Kidney capillary endothelial cell (primary cell): ENCODE measurements around the gene WWP2.
A peak's percentile ranks its signal among the peaks of the same experiment; 100 is the strongest.
"Not testable (repeated sequence)": the region's sequence is repeated elsewhere in the genome, so short reads cannot be mapped to it uniquely, and the experiment has no call there.

Experiments used
- DNase-seq: peaks from one replicate; pipeline ENCODE4 v3.0.0-alpha.2; 2018; ENCODE audit warnings: low spot score

The WWP2 gene

DNA sequence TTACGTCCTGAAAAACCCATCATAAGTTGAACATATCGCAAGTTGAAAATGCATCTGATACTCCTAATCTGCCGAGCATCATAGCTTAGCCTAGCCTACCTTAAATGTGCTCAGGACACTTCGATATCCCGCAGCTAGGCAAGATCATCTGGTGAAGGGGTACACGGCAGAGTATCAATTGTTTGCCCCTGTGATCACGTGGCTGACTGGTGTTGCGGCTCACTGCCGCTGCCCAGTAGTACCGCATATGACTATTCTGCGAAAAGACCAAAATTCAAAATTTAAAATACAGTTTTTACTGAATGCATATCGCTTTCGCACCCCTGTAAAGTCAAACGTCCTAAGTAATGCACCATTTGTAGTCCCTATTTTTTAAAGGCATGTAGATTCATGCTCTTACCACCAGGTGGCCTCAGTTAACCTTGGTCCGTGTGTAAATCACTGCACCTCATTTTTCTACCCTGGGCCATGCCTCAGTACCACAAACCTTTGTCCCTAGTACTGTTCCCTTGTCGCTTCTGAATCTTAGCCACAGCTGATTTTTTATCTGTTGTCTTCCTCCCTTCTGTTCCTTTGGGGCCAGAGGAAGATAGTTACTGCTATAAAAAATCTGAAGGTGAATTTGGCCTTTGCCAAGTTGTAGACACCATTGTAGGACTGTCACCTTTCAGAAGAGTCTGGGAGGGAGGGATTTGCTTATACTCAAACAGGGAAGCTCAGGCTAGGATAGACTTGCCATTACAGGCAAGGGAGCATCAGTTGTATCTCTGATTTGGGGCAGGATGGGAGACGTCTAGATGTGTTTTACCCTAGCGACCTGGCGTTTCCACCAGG is 34.4 kb downstream of the WWP2 start:
- DNase-seq, result peak; percentile 42

DNA sequence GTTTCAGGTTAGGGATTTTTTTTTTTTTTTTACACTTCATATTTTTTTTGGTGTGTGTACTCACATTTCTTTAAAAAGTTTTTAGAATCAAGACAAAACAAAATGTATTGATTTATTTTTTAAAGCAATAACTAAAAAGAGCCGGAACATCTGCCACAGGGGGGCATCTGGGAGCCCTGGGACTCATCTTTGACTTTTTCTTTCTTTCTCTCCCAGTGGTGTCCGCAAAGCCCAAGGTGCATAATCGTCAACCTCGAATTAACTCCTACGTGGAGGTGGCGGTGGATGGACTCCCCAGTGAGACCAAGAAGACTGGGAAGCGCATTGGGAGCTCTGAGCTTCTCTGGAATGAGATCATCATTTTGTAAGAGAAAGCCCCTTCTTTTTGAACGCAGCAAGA is 36.3 kb downstream of the WWP2 start:
- DNase-seq, result no peak

DNA sequence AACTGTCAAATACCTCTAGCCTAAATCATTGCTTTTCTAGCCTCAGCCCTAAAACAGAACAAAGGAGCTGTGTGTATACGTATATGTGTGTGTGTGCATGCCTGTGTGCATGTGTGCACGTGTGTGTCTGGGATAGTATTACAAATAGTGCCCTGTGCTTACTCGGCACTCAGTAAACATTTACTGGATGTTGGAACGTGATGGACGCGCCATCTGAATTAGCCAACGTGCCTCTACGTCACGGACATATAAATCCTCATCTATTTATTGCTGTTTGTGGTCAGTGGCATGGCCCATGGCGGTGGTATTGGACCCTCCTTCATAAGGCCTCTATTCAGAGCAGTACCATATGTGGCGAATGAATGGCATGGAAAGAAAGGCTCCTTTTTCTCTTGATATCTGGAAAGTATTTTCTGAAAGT is 37.5 kb downstream of the WWP2 start:
- DNase-seq, result no peak

DNA sequence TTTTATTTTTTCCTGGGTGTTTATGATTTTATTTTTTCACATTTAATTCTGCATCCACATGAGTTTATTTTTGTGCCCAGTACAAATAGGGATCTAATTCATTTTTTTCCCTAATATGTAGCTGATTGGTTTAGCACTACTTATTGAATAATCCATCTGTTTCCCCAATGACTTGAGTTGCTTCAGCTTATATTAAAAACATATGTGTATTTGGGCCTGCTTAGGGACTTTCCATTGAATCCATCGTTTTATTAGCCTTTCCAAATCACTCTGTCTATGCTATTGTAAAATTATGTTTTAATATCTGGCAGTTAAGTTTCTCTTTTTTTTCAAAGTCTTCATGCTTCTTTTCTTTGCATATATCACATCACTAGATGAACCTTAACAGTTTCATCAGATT is 42.2 kb downstream of the WWP2 start:
- DNase-seq, result no peak

DNA sequence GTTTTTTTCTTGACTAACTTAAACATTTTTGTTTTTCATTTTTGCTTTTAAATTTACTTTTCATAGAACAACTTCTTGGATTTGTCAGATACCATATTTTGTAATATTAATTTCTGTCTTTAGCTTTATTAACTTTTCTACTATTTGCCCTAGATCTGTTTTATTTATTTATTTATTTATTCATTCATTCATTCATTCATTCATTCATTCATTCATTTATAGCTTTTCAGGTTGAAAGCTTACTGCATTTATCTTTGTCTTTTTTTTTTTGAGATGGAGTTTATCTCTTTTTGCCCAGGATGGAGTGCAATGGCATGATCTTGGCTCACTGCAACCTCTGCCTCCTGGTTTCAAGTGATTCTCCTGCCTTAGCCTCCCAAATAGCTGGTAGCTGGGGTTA is 44.6 kb downstream of the WWP2 start:
- DNase-seq, result not testable (repeated sequence)

DNA sequence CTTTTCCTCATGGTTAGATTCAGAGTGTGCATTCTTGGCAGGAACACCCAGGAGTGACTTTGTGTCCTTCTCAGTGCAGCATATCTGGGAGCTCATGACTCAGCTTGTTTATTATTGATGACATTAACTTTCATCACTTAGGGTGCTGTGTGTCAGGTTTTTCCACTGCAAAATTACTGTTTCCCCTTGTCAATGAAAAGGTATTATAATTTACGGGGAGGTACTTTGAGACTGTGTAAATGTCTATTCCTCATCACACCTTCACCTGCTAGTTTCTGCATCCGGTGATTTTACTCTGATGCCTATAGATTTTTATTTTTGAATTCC is 50.5 kb downstream of the WWP2 start:
- no peak for DNase-seq

DNA sequence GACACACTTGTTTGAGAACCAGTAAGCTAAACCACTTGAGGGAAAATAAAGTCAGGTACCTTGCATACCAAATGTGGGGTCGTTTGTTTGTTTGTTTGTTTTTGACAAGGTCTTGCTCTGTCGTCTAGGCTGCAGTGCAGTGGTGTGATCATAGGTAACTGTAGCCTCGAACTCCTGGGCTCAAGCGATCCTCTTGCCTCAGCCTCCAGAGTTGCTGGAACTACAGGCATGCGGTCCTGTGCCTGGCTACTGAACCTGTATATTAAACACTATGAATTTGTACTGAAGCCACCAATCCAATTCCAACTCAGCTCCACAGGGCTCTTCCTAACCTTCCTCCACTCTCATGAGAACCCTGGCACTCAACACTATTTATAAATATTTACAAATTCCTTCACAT is 51.9 kb downstream of the WWP2 start:
- no peak for DNase-seq

DNA sequence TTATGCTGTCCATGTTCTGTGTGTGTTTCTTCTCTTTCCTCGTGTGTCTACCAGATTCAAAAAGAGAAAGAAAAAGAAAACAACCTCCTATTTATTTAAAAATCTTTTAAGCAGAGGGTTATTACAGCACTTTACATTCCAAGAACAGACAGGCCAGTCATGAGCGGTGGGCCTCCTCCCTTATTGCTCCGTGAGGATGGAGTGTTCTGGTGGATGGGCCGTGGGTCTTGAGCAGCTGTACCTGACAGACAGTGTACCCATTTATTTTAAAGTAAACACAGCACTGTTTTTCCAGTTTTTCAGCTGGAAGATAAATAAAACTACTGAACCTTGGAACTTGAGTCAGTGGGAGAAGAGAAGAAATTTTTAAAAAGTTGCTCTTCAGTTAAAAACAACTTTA is 52.4 kb downstream of the WWP2 start:
- DNase-seq, result no peak

DNA sequence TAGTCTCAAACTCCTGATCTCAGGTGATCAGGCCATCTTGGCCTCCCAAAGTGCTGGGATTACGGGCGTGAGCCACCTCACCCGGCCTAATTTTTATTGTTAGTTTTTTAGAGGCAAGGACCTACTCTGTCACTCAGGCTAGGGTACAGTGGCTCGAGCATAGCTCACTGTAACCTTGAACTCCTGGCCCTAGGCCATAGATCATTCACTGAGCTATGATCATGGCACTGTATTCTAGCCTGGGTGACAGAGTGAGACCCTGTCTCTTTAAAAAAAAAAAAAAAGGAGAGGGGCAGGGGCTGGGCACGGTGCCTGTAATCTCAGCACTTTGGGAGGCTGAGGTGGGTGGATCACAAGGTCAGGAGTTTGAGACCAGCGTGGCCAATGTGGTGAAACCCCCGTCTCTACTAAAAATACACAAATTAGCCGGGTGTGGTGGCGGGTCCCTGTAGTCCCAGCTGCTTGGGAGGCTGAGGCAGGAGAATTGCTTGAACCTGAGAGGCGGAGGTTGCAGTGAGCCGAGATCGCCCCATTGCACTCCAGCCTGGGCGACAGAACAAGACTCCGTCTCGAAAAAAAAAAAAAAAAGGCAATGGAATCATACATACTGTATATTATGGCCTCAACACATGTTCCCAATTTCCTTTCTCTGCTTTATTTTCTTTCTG is 53.2 kb downstream of the WWP2 start:
- not testable (repeated sequence) for DNase-seq

DNA sequence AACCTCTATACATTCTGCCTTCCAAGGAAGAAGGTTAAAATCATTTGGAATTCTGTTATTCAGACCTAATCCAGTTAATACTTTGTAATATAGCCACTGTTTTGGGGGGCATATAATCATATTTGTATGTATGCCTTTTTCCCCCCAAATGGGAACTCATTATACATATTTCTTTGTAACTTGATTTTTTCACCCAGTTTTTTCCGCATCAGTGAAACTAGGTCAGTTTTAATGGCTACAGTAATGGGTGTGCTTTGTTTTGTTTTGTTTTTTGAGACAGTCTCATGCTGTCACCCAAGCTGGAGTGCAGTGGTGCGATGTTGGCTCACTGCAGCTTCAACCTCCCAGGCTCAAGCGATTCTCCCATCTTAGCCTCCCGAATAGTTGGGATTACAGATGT is 54.9 kb downstream of the WWP2 start:
- DNase-seq, result no peak

DNA sequence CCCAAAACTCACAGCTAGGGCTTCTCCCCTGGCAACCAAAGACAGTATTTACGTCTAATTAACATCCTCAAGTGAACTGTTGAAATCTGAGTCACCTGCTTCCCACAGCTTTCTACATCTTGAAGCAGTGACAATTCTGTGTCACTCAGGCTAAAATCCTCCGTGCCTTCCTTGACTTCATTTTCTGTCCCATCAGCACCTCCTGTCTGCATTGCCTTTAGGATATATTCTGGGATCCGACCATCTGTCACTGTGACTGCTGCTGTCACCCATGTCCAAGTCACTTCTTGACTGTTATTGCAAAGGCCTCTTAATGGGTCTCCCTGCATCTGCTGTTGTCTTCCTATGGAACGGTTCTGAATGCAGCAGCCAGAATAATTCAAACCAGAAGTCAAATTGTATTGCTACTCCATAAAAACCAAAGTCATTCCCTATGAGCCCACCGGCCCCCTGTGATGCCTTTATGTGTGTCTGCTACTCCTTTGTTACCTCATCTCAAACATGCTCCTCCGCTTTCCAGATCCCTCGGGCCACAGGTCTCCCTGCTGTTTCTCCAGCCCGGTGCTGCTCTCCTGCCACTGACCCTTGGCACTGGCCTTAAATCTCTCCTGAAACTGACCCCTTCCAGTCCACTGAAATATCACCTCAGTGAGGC is 56.9 kb downstream of the WWP2 start:
- no peak for DNase-seq

DNA sequence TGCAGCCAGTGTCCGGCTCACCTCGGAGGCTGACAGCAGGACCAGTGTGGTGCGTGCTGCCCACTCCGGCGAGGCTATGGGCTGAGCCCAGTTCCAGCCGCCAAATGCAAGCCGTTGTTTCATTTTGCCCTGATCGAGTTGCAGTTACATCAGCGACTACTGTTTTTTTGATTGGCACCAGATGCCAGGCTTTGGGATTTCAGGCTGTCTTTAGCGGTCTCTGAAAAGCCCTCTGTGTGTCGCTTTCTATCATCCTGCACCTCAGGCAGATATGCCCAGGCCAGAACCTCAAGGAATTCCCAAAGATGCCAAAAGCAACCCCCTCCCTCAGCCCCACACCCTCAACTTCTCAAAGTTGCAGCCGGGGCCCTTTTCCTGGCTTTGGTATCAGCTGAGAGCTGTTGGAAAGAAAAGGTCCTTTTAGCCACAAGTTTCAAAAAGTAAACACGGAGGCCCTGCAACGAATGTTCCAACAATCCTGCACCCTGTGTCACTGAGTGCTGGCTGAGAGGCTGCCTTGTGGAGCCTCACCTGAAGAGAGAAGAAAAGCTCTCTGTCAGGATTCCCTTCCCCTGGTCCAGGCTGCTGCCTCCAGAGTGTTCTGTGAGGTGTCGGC is 58.9 kb downstream of the WWP2 start:
- no peak for DNase-seq

DNA sequence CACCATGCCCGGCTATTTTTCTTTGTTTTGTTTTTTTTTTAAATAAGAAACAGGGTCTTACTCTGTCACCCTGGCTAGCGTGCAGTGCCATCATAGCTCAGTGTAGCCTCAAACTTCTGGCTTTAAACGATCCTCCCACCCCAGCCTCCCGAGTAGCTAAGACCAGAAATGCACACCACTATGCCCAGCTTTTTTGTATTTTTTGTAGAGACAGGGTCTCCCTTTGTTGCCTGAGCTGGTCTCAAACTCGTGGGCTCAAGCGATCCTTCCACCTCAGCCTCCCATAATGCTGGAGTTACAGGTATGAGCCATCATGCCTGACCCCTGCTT is 59.7 kb downstream of the WWP2 start:
- no peak for DNase-seq

DNA sequence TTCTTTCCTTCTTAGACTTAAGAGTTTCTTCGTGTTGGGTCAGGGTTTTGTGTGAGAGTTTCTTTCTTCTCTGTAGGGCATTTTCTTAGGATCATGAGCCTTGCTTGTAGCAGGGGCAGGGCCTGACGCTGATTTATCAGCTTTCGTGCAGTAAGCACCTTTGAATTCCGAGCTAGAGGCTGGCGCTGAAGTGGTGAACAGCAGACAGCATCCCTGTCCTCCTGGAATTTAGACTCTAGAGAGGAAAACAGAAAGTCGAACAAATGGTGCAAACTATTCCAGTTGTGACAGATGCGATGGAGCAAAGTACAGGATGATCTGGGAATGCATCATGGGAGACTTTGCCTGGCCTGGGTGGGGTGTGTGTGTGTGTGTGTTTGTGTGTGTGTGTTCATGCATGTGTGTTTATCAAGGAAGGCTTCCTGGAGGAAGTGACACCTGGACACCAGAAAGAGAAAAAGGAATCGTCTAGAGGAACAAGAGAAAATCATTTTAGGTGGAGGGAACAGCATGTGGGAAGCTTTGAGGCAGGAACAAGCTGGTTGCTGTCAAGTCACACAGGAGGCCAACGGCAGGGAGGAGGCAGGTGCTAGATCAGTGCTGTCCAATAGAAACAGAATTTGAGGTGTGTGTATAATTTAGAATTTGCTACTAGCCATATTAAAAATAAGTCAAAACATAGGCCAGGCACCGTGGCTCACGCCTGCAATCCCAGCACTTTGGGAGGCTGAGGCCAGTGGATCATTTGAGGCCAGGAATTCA is 60.2 kb downstream of the WWP2 start:
- DNase-seq, result no peak

DNA sequence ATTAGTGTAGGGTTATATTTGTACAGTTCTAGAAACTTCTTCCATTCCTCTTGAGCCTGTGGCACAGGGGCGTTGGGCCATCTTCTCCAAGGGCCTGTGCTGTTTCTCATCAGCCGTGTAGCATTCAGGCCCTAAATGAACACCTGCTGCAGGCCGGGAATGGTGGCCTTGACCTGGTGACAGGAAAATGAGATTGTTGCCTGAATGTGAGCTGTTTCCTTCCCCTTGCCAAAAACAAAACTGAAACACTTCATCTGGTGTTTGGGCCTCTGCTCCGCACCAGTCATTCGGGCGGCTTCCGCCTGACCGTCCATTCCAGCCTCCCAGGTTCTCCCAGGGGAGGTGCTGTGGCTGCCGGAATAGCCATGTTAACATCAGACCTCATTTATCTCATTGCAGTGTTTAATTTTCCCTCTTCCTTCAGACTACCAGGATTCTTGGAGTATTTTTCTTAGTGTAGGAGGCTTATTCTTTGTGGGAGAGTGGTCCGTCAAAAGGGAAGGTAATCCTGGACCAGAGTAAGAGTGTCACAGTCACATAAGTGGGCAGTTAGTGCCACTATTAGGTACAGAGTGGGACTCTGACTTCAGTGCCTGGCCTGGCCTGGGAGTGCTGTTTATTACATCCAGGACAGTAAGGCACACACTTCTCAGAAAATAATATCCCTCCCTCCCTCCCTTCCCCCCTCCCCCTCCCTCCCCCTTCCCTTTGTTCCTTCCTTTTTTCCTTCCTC is 61.9 kb downstream of the WWP2 start:
- DNase-seq, result peak; percentile 56

DNA sequence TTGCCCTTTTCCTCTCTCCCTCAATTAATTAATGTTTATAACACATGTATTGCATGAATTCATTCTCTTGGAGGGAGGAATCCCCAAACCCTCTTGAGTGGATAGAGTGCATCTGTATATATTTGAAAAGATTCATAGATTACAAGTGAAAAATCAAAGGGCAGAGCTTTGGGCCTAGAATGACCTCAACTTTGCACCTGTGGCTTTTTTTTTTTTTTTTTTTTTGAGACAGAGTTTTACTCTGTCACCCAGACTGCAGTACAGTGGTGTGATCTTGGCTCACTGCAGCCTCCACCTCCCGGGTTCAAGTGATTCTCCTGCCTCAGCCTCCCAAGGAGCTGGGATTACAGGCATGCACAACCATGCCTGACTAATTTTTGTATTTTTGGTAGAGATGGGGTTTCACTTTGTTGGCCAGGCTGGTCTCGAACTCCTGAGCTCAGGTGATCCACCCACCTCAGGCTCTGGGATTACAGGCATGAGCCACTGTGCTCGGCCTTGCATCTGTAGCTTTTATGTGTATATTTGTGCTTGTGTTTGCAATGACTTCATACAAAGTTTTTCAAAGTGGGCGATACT is 62.5 kb downstream of the WWP2 start:
- not testable (repeated sequence) for DNase-seq

DNA sequence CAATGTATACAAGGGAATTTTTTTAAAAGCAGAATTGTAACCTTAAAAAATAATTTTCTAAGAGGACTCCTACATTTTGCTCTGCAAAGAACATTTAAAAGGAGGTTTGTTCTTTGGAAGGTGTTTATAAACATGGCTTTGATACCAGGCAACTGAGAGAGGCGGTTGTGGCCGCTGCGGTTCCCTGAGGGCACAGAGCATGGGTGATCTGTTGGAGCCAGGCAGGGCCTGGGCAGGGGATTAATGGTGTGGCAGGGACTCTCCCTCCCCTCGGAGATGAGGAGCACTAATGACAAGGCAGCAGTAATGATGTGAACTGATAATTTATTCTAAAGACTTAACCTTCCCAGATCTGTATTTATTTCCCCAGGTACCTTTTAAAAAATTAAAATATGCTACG is 65.4 kb downstream of the WWP2 start:
- no peak for DNase-seq

DNA sequence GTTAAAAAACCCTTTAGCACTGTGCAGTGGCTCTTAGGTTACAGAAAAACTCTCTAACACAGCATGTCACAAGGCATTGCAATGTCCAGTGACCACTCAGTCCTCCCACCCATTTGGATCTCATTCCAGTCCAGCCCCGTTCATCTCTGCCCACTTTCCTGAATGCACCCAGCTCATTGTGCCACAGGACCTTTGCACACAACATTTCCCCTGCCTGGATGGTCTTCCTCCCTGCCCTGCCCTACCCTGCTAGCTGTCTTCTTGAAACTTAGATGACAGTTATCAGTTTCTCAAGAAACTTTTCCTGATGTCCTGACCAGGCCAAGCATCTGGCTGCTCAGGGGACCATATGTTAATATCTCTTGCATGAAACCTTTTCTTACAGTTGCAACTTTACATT is 67.2 kb downstream of the WWP2 start:
- DNase-seq, result no peak

DNA sequence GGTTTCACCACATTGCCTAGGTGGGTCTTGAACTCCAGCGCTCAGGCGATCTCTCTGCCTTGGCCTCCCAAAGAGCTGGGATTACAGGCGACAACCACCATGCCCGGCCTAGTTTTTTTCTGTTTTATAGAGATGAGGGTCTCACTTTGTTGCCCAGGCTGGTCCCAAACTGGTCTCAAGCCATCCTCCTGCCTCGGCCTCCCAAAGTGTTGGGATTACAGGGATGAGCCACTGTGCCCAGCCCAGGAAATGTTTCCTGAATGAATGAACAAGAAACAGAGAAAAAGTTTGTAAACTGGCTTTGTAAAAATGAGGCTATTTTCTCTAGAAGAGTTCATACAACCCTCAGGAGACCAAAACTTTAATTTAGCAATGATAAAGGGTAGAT is 68.0 kb downstream of the WWP2 start:
- DNase-seq, result no peak

DNA sequence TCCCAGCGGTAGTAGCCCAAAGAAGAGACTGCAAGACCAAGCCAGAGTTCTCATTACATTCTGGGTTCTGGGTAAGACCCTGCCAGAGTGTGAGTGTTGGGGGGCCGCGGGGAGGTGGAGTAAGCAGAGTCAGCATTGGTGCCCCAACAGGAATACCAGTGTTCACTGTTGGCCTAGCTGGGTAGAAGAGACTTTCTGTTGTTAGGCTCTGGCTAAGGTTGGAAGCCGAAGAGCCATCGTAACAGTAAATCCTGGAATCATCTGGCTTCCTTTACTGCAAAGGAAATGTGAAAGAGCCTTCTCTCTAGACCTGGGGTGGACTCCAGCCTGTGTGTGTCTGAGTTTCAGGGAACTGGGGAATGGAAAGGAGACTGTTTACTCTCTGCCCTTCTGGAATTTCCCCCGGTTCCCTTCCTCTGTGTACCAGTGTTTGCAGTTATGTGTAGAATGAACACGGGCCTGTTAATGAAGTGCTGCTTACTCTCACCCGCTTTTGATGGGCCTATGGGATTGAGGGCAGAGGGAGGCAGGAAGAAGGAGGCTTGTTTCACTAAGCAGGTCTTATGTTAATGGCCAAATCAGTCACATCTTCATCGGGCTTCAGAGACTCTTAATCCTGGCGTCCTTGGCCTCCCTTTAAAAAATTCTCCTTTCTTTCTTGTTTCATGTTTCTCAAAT is 68.5 kb downstream of the WWP2 start:
- DNase-seq, result no peak
